ENCODE results near the gene SNRPD1. TPM values are rescaled to one million over a fixed set of nuclear protein-coding genes. Genes with fewer than 3 reads are reported as not detected.

The SNRPD1 gene
- total RNA-seq, 1 donor from 2014 or later = 12.4 TPM

DNA sequence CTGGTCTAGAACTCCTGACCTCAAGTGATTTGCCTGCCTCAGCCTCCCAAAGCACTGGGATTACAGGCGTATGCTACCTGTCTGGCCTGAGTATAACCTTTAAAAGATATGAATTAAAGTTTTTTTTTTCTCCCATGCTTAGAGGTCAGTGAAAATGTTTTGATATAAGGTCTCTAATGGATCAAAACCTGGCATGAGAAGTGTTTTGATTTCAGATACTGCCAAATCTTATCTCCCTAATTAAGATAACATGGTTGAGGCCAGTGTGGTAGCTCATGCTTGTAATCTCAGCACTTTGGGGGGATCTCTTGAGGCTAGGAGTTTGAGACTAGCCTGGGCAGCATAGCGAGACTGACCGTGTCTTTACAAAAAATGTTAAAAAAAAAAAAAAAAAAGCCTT is 41.2 kb downstream of the SNRPD1 start:
- H3K27me3 ChIP-seq (ENCODE audit: control insufficient read depth, insufficient read depth, low read length) = no peaks in the 10 kb centered on the region
- FAIRE-seq = no peak
- H3K4me3 ChIP-seq (ENCODE audit: low read depth, low read length) = no peak overlapping the region
- DNase-seq (ENCODE audit: low read depth) = no peak
- H3K36me3 ChIP-seq (ENCODE audit: control insufficient read depth, insufficient read depth, low read length) = peaks cover 1% of the 10 kb centered on the region
- TF ChIP-seq, protein P1, sequence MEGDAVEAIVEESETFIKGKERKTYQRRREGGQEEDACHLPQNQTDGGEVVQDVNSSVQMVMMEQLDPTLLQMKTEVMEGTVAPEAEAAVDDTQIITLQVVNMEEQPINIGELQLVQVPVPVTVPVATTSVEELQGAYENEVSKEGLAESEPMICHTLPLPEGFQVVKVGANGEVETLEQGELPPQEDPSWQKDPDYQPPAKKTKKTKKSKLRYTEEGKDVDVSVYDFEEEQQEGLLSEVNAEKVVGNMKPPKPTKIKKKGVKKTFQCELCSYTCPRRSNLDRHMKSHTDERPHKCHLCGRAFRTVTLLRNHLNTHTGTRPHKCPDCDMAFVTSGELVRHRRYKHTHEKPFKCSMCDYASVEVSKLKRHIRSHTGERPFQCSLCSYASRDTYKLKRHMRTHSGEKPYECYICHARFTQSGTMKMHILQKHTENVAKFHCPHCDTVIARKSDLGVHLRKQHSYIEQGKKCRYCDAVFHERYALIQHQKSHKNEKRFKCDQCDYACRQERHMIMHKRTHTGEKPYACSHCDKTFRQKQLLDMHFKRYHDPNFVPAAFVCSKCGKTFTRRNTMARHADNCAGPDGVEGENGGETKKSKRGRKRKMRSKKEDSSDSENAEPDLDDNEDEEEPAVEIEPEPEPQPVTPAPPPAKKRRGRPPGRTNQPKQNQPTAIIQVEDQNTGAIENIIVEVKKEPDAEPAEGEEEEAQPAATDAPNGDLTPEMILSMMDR (IDR thresholded peaks at IDR 0.05; ENCODE audit: insufficient read depth, low read length, severe bottlenecking) = no peak

DNA sequence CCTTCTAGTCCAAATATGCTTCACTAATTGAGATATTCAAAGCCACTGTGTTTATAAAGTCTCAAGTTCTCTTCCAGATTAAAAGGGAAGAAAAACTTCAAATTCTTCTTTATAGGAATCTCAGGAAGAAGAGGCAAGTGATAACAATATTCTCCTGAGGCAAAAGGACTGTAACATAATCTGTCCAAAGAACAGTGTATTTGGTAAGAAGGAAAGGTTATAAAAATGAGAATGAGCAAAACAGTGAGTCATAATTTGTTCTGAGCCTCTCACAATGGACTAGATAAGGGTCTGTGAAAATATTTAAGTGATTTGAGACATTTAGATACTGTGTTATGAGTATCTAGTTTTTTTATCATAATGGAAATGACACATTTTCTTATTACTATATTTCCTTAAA is 44.3 kb downstream of the SNRPD1 start:
- TF ChIP-seq, protein P1 (IDR thresholded peaks at IDR 0.05; ENCODE audit: insufficient read depth, low read length, severe bottlenecking) = no peak
- Histone ChIP-seq H3K4me3 (ENCODE audit: low read depth, low read length) (no peak overlapping the region), H3K36me3 (ENCODE audit: control insufficient read depth, insufficient read depth, low read length) (no peaks in the 10 kb centered on the region), H3K27me3 (ENCODE audit: control insufficient read depth, insufficient read depth, low read length) (no peaks in the 10 kb centered on the region)
- FAIRE-seq (no peak), DNase-seq (ENCODE audit: low read depth) (peak; percentile 49)

DNA sequence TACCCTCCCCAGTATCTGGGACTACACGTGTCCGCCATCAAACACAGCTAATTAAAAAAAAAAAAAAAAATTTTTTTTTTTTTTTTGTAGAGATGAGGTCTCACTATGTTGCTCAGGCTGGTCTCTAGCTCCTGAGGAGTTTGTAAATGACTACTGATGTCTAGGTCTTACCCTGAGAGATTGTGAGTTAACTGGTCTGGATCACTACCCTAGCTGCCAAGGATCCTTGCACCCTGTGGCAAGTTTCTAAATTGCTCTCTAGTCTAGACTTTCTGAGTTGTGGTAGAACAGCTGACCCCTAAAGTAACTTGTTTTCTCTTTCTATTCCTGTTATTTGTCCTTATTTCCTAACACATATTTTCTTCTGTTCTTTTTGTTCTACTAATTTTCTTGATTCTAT is 48.0 kb downstream of the SNRPD1 start:
- DNase-seq (ENCODE audit: low read depth) (no peak), FAIRE-seq (no peak)
- H3K27me3 ChIP-seq (ENCODE audit: control insufficient read depth, insufficient read depth, low read length) = no peaks in the 10 kb centered on the region
- no peak overlapping the region for H3K4me3 ChIP-seq (ENCODE audit: low read depth, low read length)
- H3K36me3 ChIP-seq (ENCODE audit: control insufficient read depth, insufficient read depth, low read length) = peaks cover 2% of the 10 kb centered on the region
- TF ChIP-seq, protein P1 (IDR thresholded peaks at IDR 0.05; ENCODE audit: insufficient read depth, low read length, severe bottlenecking) = no peak

DNA sequence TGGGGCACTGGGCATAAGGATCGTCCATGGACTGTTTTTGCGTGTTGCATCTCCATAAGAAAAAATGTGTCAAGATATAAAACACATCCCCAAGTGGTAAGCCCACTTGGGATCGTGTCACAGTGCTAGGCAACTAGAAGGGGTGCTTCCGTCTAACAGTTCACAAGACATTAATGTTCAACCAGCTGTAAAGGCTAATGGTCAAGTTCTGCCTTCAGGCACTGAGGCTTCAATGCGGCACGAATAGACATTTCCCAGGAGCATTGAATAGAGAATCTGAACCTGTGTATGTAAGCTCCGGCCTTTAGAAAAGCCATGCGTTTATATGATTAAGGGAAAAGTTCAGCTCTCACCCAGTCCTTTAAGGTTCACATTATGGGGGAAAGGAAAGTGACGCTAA is 50.5 kb downstream of the SNRPD1 start:
- DNase-seq (ENCODE audit: low read depth) (no peak), FAIRE-seq (no peak)
- Histone ChIP-seq H3K27me3 (ENCODE audit: control insufficient read depth, insufficient read depth, low read length) (no peaks in the 10 kb centered on the region), H3K36me3 (ENCODE audit: control insufficient read depth, insufficient read depth, low read length) (peaks cover 2% of the 10 kb centered on the region), H3K4me3 (ENCODE audit: low read depth, low read length) (no peak overlapping the region)
- TF ChIP-seq, protein P1 (IDR thresholded peaks at IDR 0.05; ENCODE audit: insufficient read depth, low read length, severe bottlenecking) = no peak

DNA sequence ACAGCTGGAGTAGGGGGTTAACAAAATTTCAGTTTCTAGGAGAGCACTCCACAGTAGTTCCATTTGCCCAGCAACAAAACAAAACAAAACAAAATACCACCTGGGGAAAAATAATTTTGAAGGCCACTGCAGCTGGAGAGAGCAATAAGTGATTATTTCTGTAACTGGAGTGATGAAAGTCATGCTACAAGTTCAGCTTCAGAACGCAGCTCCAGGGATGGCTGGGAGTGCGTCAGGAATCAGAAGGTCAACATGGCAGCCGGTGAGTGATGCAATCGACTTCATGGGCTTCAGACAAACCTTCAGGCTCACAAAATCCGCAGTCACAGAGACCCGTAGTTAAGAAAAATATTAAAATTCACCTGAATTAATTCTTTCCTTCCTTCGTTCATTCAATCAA is 51.5 kb downstream of the SNRPD1 start:
- FAIRE-seq = no peak
- no peaks in the 10 kb centered on the region for H3K27me3 ChIP-seq (ENCODE audit: control insufficient read depth, insufficient read depth, low read length)
- no peak overlapping the region for H3K4me3 ChIP-seq (ENCODE audit: low read depth, low read length)
- DNase-seq (ENCODE audit: low read depth) = no peak
- TF ChIP-seq, protein P1 (IDR thresholded peaks at IDR 0.05; ENCODE audit: insufficient read depth, low read length, severe bottlenecking) = no peak
- peaks cover 2% of the 10 kb centered on the region for H3K36me3 ChIP-seq (ENCODE audit: control insufficient read depth, insufficient read depth, low read length)

DNA sequence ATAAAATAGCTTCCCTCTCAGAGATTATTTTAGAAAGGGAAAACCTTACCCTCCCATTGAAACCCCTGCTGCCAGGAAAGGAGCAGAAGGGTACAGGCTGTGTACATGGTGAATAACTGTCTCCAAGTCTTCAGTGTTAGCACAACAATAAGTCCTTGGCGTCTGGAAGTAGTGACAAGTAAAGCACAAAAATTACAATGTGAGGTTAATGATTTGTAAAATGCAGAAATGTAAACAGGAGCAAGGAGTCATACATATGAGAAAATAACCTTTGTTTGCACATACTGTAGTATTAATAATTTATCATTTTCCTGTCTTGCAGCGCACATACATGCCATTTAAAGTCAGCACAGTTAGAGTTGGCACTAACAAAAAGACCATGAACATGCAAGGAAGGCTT is 52.0 kb downstream of the SNRPD1 start:
- Histone ChIP-seq H3K27me3 (ENCODE audit: control insufficient read depth, insufficient read depth, low read length) (no peaks in the 10 kb centered on the region), H3K36me3 (ENCODE audit: control insufficient read depth, insufficient read depth, low read length) (peaks cover 2% of the 10 kb centered on the region), H3K4me3 (ENCODE audit: low read depth, low read length) (no peak overlapping the region)
- FAIRE-seq = no peak
- DNase-seq (ENCODE audit: low read depth) = no peak
- TF ChIP-seq, protein P1 (IDR thresholded peaks at IDR 0.05; ENCODE audit: insufficient read depth, low read length, severe bottlenecking) = no peak
